Measurements from ENCODE around the gene CNR2. TPM values are rescaled to one million over a fixed set of nuclear protein-coding genes. Genes with fewer than 3 reads are reported as not detected.

CNR2 gene
- total and polyA plus RNA-seq, 12 donors, result 0.06 to 0.09 (median 0.08) TPM; not detected in 9

DNA sequence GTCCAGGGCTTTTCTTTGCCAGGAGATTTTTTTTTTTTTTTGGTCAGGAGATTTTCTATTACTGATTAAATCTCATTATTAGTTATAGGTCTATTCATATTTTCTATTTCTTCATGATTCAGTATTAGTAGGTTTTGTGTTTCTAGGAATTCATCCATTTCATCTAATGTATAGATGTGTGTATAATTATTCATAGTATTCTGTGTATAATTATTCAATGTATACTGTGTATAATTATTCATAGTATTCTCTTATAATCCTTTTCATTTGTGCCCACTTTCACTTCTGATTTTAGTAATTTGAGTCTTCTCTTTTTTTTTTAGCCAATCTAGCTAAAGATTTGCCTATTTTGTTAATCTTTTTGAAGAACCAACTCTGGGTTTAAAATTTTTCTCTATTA lies 34.2 kb upstream of the CNR2 start:
- H3K36me3 ChIP-seq (replicated peaks in 1 of 2), result no peaks in the 10 kb centered on the region
- peaks cover 6% of the 10 kb centered on the region for H3K27me3 ChIP-seq
- no peak overlapping the region for H3K4me3 ChIP-seq
- peaks cover 0 to 6% (median 0%) of the 10 kb centered on the region in 3 donors for H3K9me3 ChIP-seq (replicated peaks in 1 of 3)
- no peak overlapping the region for H3K27ac ChIP-seq
- TF ChIP-seq, protein P1, sequence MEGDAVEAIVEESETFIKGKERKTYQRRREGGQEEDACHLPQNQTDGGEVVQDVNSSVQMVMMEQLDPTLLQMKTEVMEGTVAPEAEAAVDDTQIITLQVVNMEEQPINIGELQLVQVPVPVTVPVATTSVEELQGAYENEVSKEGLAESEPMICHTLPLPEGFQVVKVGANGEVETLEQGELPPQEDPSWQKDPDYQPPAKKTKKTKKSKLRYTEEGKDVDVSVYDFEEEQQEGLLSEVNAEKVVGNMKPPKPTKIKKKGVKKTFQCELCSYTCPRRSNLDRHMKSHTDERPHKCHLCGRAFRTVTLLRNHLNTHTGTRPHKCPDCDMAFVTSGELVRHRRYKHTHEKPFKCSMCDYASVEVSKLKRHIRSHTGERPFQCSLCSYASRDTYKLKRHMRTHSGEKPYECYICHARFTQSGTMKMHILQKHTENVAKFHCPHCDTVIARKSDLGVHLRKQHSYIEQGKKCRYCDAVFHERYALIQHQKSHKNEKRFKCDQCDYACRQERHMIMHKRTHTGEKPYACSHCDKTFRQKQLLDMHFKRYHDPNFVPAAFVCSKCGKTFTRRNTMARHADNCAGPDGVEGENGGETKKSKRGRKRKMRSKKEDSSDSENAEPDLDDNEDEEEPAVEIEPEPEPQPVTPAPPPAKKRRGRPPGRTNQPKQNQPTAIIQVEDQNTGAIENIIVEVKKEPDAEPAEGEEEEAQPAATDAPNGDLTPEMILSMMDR (IDR thresholded peaks at IDR 0.05), result no peak
- no peak for TF ChIP-seq POLR2A (IDR thresholded peaks at IDR 0.05)
- intact Hi-C loops (cut with DNase I), result no loop called here
- no peak for DNase-seq
- no peaks in the 10 kb centered on the region for H3K4me1 ChIP-seq (replicated peaks in 1 of 2)

DNA sequence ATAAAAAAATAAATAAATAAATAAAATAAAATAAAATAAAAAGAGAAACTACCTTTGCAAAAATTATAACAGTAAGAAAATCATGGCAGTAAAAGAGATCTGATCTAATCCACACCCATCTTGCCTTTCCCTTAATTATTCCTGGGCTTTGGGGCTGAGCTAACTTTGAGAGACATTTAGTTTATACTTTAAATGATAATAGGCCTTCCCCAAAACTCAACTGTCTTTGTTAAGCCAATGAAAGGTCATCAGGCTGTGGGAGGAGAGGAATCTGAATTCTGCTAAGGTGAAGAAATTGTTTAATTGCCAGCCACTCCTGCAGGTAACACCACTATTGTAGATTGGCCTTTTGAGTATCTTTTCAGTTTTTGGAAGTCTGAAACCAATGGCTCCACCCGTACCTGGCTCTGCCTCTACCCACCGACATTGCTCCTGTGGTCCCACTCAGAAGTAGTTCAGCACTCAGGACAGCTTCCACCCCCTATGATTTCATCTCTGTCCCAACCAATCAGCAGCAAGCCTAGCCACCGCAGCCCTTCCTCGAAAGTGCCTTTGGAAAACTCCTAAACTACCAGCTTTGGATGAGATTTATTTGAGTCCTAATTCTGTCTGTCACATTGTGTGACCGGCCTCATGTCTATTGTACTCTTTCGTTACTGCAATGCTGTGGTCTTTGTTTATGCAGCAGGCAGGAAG lies 23.5 kb upstream of the CNR2 start:
- no peaks in the 10 kb centered on the region for H3K9me3 ChIP-seq (replicated peaks in 1 of 3)
- DNase-seq, result no peak
- WGBS, 4 donors, result 59 to 69% (median 65%) methylated on average over 6 of the region's 6 CpGs
- H3K4me1 ChIP-seq (replicated peaks in 1 of 2), result no peaks in the 10 kb centered on the region
- no peaks in the 10 kb centered on the region for H3K36me3 ChIP-seq (replicated peaks in 1 of 2)
- intact Hi-C loops (cut with DNase I), result no loop called here
- TF ChIP-seq POLR2A (IDR thresholded peaks at IDR 0.05), result no peak
- TF ChIP-seq, protein P1 (IDR thresholded peaks at IDR 0.05), result no peak
- no peak overlapping the region for H3K27ac ChIP-seq
- H3K27me3 ChIP-seq, result no peaks in the 10 kb centered on the region
- no peak overlapping the region for H3K4me3 ChIP-seq

DNA sequence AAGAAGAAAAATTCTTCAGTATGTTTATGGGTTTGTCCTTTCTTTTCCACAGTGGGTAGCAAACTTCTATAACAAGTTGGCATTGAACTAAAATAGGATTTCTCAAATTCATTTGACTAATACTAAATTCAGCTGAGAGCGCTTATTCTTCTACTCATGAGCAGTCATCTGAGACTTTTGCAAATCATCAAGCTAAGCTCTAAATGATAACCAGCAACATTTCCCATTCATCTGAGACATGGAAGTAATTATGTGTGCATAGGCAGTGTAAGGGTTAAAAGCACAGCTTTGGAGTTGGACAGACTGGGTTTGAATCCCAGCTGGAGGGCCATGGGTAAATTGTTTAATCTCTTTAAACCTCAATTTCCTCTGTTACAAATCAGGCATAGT lies 18.3 kb upstream of the CNR2 start:
- WGBS, 4 donors, result 86 to 95% (median 92%) methylated on average over 1 of the region's 1 CpG
- TF ChIP-seq POLR2A (IDR thresholded peaks at IDR 0.05), result no peak
- TF ChIP-seq, protein P1 (IDR thresholded peaks at IDR 0.05), result no peak
- Histone ChIP-seq H3K4me1 (replicated peaks in 1 of 2) (no peaks in the 10 kb centered on the region), H3K36me3 (replicated peaks in 1 of 2) (no peaks in the 10 kb centered on the region), H3K27ac (no peak overlapping the region), H3K9me3 (replicated peaks in 1 of 3) (no peaks in the 10 kb centered on the region), H3K27me3 (no peaks in the 10 kb centered on the region), H3K4me3 (no peak overlapping the region)
- intact Hi-C loops (cut with DNase I), result no loop called here
- DNase-seq, result no peak

DNA sequence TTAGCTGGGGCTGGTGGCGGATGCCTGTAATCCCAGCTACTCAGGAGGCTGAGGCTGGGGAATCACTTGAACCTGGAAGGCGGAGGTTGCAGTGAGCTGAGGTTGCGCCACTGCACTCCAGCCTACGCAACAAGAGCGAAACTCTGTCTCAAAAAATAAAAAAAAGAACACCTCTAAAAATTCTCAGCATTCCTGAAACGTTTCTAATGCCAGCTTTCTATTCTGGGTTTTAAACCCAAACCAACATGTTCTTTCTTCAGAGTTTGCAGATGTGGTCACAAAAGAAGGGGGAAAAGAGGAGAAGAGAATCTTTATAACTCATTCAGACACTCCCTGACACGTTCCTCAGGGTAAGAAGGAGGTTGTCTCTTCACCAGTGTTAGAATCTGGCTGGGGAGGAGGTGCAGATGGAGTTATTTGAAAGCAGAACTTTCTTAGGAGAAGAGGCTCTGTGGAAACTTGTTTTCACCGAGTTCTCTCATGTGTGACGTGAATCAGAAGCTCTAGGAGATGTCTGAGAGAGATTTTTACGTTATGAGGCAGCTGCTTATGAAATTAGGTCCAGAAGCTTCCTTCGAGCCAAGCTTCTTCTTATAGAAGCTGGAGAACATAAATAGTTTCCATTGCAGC lies 17.8 kb upstream of the CNR2 start:
- Histone ChIP-seq H3K27ac (no peak overlapping the region), H3K4me3 (no peak overlapping the region), H3K9me3 (replicated peaks in 1 of 3) (no peaks in the 10 kb centered on the region), H3K36me3 (replicated peaks in 1 of 2) (no peaks in the 10 kb centered on the region), H3K27me3 (no peaks in the 10 kb centered on the region), H3K4me1 (replicated peaks in 1 of 2) (no peaks in the 10 kb centered on the region)
- intact Hi-C loops (cut with DNase I), result no loop called here
- no peak for TF ChIP-seq POLR2A (IDR thresholded peaks at IDR 0.05)
- TF ChIP-seq, protein P1 (IDR thresholded peaks at IDR 0.05), result no peak
- no peak for DNase-seq
- WGBS, 4 donors, result 49 to 57% (median 52%) methylated on average over 11 of the region's 11 CpGs
